Endothelial cell of umbilical vein (primary cell): ENCODE results near the gene LRP5. TPM values are rescaled to one million over a fixed set of nuclear protein-coding genes. Genes with fewer than 3 reads are reported as not detected.

Experiments used
- BruUV-seq: library from RNA; stranded (reverse); fragments of 400-500 nt; replicated peaks from 2 replicates; lab custom pipeline; 2021; lab: Mats Ljungman, UMichigan
- CTCF ChIA-PET: fragments of 300-600, 350-600 bp; sonication (Branson Sonifier 250); formaldehyde crosslinking; loops from one replicate; lab custom pipeline; 2021; ENCODE audit warnings: antibody characterized with exemption, inconsistent platforms; lab: Charles Lee
- POLR2A ChIA-PET: fragments of 300-600, 350-600 bp; sonication (Branson Sonifier 250); formaldehyde crosslinking; loops from one replicate; lab custom pipeline; 2021; ENCODE audit warnings: antibody characterized with exemption, inconsistent platforms; lab: Charles Lee
- DNase-seq: peaks from one replicate; pipeline ENCODE4 v3.0.0-alpha.2; 2011; ENCODE audit warnings: low read depth, low spot score
- FAIRE-seq: peaks from 2 replicates; lab custom pipeline; 2011; peaks lifted over from hg19 to GRCh38; lab: Jason Lieb, UNC
- H2AFZ ChIP-seq: 2 replicates; pipeline ENCODE4 v1.6.0; 2012; ENCODE audit warnings: low read depth, low read length, control low read depth, inconsistent platforms
- H3K27ac ChIP-seq: 2 replicates; pipeline ENCODE4 v1.5.1; 2011; ENCODE audit warnings: low read depth, mild to moderate bottlenecking, control low read depth, low read length, moderate library complexity; ENCODE audit not compliant: insufficient read depth
- H3K27me3 ChIP-seq, 2 experiments: 2 replicates each; pipeline versions ENCODE4 v1.6.0 to v1.6.1; 2011; ENCODE audit warnings: low read length in 2 of 2, mixed read lengths in 1 of 2; ENCODE audit not compliant: control insufficient read depth in 2 of 2, insufficient read depth in 2 of 2
- H3K36me3 ChIP-seq, 2 experiments: 2 replicates in 1 of 2; 3 replicates in 1 of 2; pipeline ENCODE4 v1.5.1; 2011; ENCODE audit warnings: low read length in 2 of 2, mild to moderate bottlenecking in 1 of 2, moderate library complexity in 1 of 2; ENCODE audit not compliant: control insufficient read depth in 2 of 2, insufficient read depth in 2 of 2; ENCODE audit errors: extremely low read depth in 1 of 2
- H3K4me1 ChIP-seq: 3 replicates; pipeline ENCODE4 v1.5.1; 2011; ENCODE audit warnings: mild to moderate bottlenecking, low read length; ENCODE audit not compliant: control insufficient read depth, insufficient read depth; ENCODE audit errors: extremely low read depth
- H3K4me2 ChIP-seq: 2 replicates; pipeline ENCODE4 v1.6.1; 2011; ENCODE audit warnings: low read length, control low read depth, mixed read lengths; ENCODE audit not compliant: insufficient read depth
- H3K4me3 ChIP-seq, 3 experiments: fragments of 200-600 bp in 1 of 3; sonication (generic), shearing (Covaris generic) in 1 of 3; replicated peaks in 1 of 3; 2 replicates each; pipeline ENCODE4 v1.5.1; 2011 to 2016; ENCODE audit warnings: control low read depth in 3 of 3, low read length in 3 of 3, mild to moderate bottlenecking in 2 of 3, inconsistent platforms in 1 of 3, low read depth in 1 of 3, moderate library complexity in 1 of 3; ENCODE audit not compliant: insufficient read depth in 1 of 3
- H3K79me2 ChIP-seq: 2 replicates; pipeline ENCODE4 v1.6.0; 2012; ENCODE audit warnings: low read length, inconsistent platforms; ENCODE audit not compliant: control insufficient read depth, insufficient read depth
- H3K9ac ChIP-seq: replicated peaks from 2 replicates; pipeline ENCODE3; 2011; ENCODE audit warnings: low read length, control low read depth; ENCODE audit not compliant: insufficient read depth; ENCODE audit errors: extremely low read depth
- H3K9me1 ChIP-seq: replicated peaks from 3 replicates; pipeline ENCODE4 v1.6.0; 2011; ENCODE audit warnings: mild to moderate bottlenecking, low read length; ENCODE audit not compliant: control insufficient read depth, insufficient read depth; ENCODE audit errors: extremely low read depth
- H3K9me3 ChIP-seq: replicated peaks from 2 replicates; pipeline ENCODE4 v1.5.1; 2012; ENCODE audit warnings: low read length, inconsistent platforms; ENCODE audit not compliant: control insufficient read depth, insufficient read depth
- H4K20me1 ChIP-seq: replicated peaks from 2 replicates; pipeline ENCODE3; 2011; ENCODE audit warnings: mild to moderate bottlenecking, low read length; ENCODE audit not compliant: control insufficient read depth, insufficient read depth; ENCODE audit errors: extremely low read depth
- CTCF ChIP-seq, 2 donors: IDR thresholded peaks; 1 replicate in 1 of 2; 2 replicates in 1 of 2; pipeline ENCODE4 v1.5.1; 2011; ENCODE audit warnings: low read length in 2 of 2, mild to moderate bottlenecking in 2 of 2, moderate library complexity in 2 of 2, control low read depth in 1 of 2, inconsistent platforms in 1 of 2, low read depth in 1 of 2; ENCODE audit not compliant: insufficient read depth in 1 of 2; ENCODE audit errors: extremely low read depth in 1 of 2
- EZH2 ChIP-seq: IDR thresholded peaks from 2 replicates; pipeline ENCODE4 v1.6.1; 2012; ENCODE audit warnings: borderline replicate concordance, low read depth, mild to moderate bottlenecking, moderate library complexity, low read length, inconsistent platforms; ENCODE audit not compliant: severe bottlenecking
- FOS ChIP-seq: IDR thresholded peaks from 2 replicates; pipeline ENCODE4 v1.6.1; 2011; ENCODE audit warnings: mild to moderate bottlenecking, low read length, moderate library complexity, borderline replicate concordance; ENCODE audit not compliant: insufficient read depth
- GATA2 ChIP-seq: IDR thresholded peaks from 2 replicates; pipeline ENCODE4 v1.7.0; 2011; ENCODE audit warnings: low read depth, mild to moderate bottlenecking, moderate library complexity, mixed read lengths, low read length; ENCODE audit not compliant: insufficient read length, insufficient read depth
- JUN ChIP-seq: IDR thresholded peaks from 2 replicates; pipeline ENCODE4 v1.6.1; 2011; ENCODE audit warnings: borderline replicate concordance, low read depth; ENCODE audit not compliant: insufficient read length, insufficient read depth
- MAX ChIP-seq: IDR thresholded peaks from 2 replicates; pipeline ENCODE4 v1.6.1; 2011; ENCODE audit not compliant: insufficient read depth, insufficient read length
- MYC ChIP-seq: IDR thresholded peaks from one replicate; pipeline ENCODE4 v1.6.1; 2011; ENCODE audit warnings: mild to moderate bottlenecking, low read depth, low read length
- POLR2A ChIP-seq: IDR thresholded peaks from 2 replicates; pipeline ENCODE4 v1.6.1; 2012; ENCODE audit warnings: low read depth, mild to moderate bottlenecking, control low read depth, low read length
- POLR2AphosphoS5 ChIP-seq: IDR thresholded peaks from 2 replicates; pipeline ENCODE4 v1.6.1; 2012; ENCODE audit warnings: low read depth, mild to moderate bottlenecking, control low read depth, low read length, moderate library complexity; ENCODE audit not compliant: insufficient read depth
- dilution Hi-C: fragments of 300-500 bp; cut with MboI; formaldehyde crosslinking; loops from one replicate; pipeline ENCODE4 v1.15.0; 2019; ENCODE audit warnings: low sequenced_read_pairs; ENCODE audit not compliant: extremely low pct_ligation_motif_present
- intact Hi-C: fragments of 100-400 bp; cut with micrococcal nuclease; formaldehyde crosslinking; loops from one replicate; pipeline ENCODE4 v1.10.0; 2022
- polyA plus RNA-seq, 4 experiments: library from polyadenylated mRNA; depleted of rRNA in 3 of 4; stranded (reverse) in 3 of 4; unstranded in 1 of 4; fragments of >200 nt; gene quantifications; 2 replicates each; pipeline versions ENCODE4 v1.2.1 to v1.2.3, GENCODE V29; 2011 to 2012; ENCODE audit warnings: missing spikeins in 1 of 4
- total RNA-seq: library from RNA; stranded (reverse); gene quantifications from 2 replicates; pipeline ENCODE4 v1.2.3, GENCODE V29; 2021

LRP5 gene
- total and polyA plus RNA-seq, 2 donors (not counting 3 experiments of a cell fraction or from before 2014, with no cell fraction given), result 35.1 to 51.8 TPM

DNA sequence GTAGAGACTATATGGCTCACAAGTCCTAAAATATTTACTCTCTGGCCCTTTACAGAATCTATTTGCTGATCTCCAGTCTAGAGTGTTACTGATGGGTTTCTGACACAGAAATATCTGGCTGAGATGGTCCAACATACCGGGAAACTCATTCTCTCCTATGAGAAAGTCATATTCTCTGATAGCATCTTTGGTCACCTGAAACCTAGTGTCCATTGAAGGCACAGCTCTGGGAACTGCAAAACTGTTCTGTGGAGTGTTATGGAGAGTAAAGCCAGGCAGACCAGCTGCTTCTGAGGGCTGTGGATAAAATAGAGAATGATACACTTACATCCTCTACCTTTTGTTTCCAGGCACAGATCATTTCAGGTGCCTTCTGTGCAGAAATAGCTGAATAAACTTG, 38.1 kb upstream of the LRP5 start:
- no peak overlapping the region for H3K4me2 ChIP-seq
- H3K36me3 ChIP-seq, result no peaks in the 10 kb centered on the region
- ChIA-PET CTCF (interaction anchor here (0.7 to 1.0 kb wide), 2 partner anchors 23 to 55 kb away, joined by 3 read pairs; no protein-coding TSS in a partner anchor), POLR2A (no interaction called here)
- dilution Hi-C loops (no loop called here), intact Hi-C loops (no loop called here)
- no peak for FAIRE-seq
- H2AFZ ChIP-seq, result no peak overlapping the region
- no peak overlapping the region for H3K27ac ChIP-seq
- no TSS peak for BruUV-seq
- no peak overlapping the region for H3K4me3 ChIP-seq
- no peak overlapping the region for H3K9ac ChIP-seq
- H3K27me3 ChIP-seq, result peaks cover 0 to 1% of the 10 kb centered on the region in 2 experiments
- H4K20me1 ChIP-seq, result no peaks in the 10 kb centered on the region
- DNase-seq, result no peak
- no peaks in the 10 kb centered on the region for H3K9me3 ChIP-seq
- peaks cover 4% of the 10 kb centered on the region for H3K79me2 ChIP-seq
- H3K4me1 ChIP-seq, result peaks cover 7% of the 10 kb centered on the region
- H3K9me1 ChIP-seq, result no peaks in the 10 kb centered on the region
- TF ChIP-seq JUN (no peak), POLR2A (no peak), MYC (no peak), CTCF (IDR thresholded peaks at IDR 0.05; ENCODE audit: extremely low read depth in 1 of 2, insufficient read depth in 1 of 2, low read depth in 1 of 2, low read length in 2 of 2) (no peak), POLR2AphosphoS5 (no peak), FOS (no peak), EZH2 (no peak), GATA2 (no peak), MAX (no peak)
